OCI-LY7 (cell line): Measurements from ENCODE around the gene ZSWIM1. TPM values are rescaled to one million over a fixed set of nuclear protein-coding genes. Genes with fewer than 3 reads are reported as not detected.

ENCODE experiments used
- BruUV-seq: library from RNA; stranded (reverse); fragments of 400-500 nt; replicated peaks from 2 replicates; lab custom pipeline; 2021; lab: Mats Ljungman, UMichigan
- CTCF ChIA-PET: fragments of 300-600 bp; sonication (Branson Sonifier 250); formaldehyde crosslinking; loops from one replicate; lab custom pipeline; 2022; ENCODE audit warnings: antibody characterized with exemption; ENCODE audit not compliant: unreplicated experiment; lab: Charles Lee
- POLR2A ChIA-PET: fragments of 300-600 bp; sonication (Branson Sonifier 250); formaldehyde crosslinking; loops from one replicate; lab custom pipeline; 2022; ENCODE audit warnings: antibody characterized with exemption; lab: Charles Lee
- DNase-seq: peaks from one replicate; pipeline ENCODE4 v3.0.0-alpha.2; 2015; ENCODE audit warnings: low spot score
- H2AFZ ChIP-seq: fragments of 200-600 bp; sonication (generic), shearing (Covaris generic); 2 replicates; pipeline ENCODE4 v1.6.1; 2014; ENCODE audit warnings: mild to moderate bottlenecking, antibody characterized with exemption, low read length, moderate library complexity
- H3K27ac ChIP-seq: fragments of 200-600 bp; sonication (generic); 2 replicates; pipeline ENCODE4 v1.5.1; 2014; ENCODE audit warnings: mixed run types, low read depth, mild to moderate bottlenecking, moderate library complexity, low read length, inconsistent platforms; ENCODE audit not compliant: poor library complexity, severe bottlenecking
- H3K36me3 ChIP-seq: fragments of 200-600 bp; sonication (generic); 2 replicates; pipeline ENCODE4 v1.6.1; 2014; ENCODE audit warnings: mild to moderate bottlenecking, antibody characterized with exemption, low read length, moderate library complexity, mixed read lengths; ENCODE audit not compliant: insufficient read depth
- H3K4me1 ChIP-seq: fragments of 200-600 bp; sonication (generic); 2 replicates; pipeline ENCODE4 v1.5.1; 2014; ENCODE audit warnings: mild to moderate bottlenecking, low read length; ENCODE audit not compliant: insufficient read depth, poor library complexity, severe bottlenecking
- H3K4me2 ChIP-seq: fragments of 200-600 bp; sonication (generic); 2 replicates; pipeline ENCODE4 v1.6.1; 2014; ENCODE audit warnings: mild to moderate bottlenecking, low read length
- H3K4me3 ChIP-seq: fragments of 200-600 bp; sonication (generic); 2 replicates; pipeline ENCODE4 v1.5.1; 2014; ENCODE audit warnings: mild to moderate bottlenecking, low read depth, low read length; ENCODE audit not compliant: poor library complexity, severe bottlenecking
- H3K79me2 ChIP-seq: fragments of 200-600 bp; sonication (generic); 2 replicates; pipeline ENCODE4 v1.6.1; 2016; ENCODE audit warnings: low read depth, mild to moderate bottlenecking, low read length, moderate library complexity, mixed read lengths; ENCODE audit not compliant: insufficient read depth
- H3K9me2 ChIP-seq: fragments of 200-600 bp; sonication (generic); 2 replicates; pipeline ENCODE4 v1.6.1; 2016; ENCODE audit warnings: mild to moderate bottlenecking, low read length, mixed read lengths; ENCODE audit not compliant: insufficient read depth
- H3K9me3 ChIP-seq: fragments of 200-600 bp; sonication (generic); 2 replicates; pipeline ENCODE4 v1.6.1; 2014; ENCODE audit warnings: mild to moderate bottlenecking, mixed run types, low read length, mixed read lengths
- H4K20me1 ChIP-seq: fragments of 200-600 bp; sonication (generic); 2 replicates; pipeline ENCODE4 v1.6.1; 2014; ENCODE audit warnings: mild to moderate bottlenecking, antibody characterized with exemption, low read length, moderate library complexity, mixed read lengths; ENCODE audit not compliant: insufficient read depth
- CTCF ChIP-seq: fragments of 200-600 bp; sonication (generic); conservative IDR thresholded peaks from 2 replicates; pipeline ENCODE4 v1.5.1; 2014; ENCODE audit warnings: mild to moderate bottlenecking, antibody characterized with exemption, low read length, moderate library complexity, mixed read lengths
- EZH2phosphoT487 ChIP-seq: fragments of 200-600 bp; sonication (generic); IDR thresholded peaks from 2 replicates; pipeline ENCODE4 v1.6.1; 2018; ENCODE audit warnings: low read depth, borderline replicate concordance, mild to moderate bottlenecking, mixed run types, antibody characterized with exemption, low read length, moderate library complexity, mixed read lengths
- intact Hi-C: fragments of 100-400 bp; cut with micrococcal nuclease; formaldehyde crosslinking; loops from one replicate; pipeline ENCODE4 v1.10.0; 2022; ENCODE audit not compliant: unreplicated experiment
- total RNA-seq, 2 experiments: library from RNA; depleted of rRNA in 1 of 2; stranded (reverse); fragments of >200 nt in 1 of 2; shearing (Covaris generic) in 1 of 2; gene quantifications; 2 replicates each; pipeline ENCODE4 v1.2.3, GENCODE V29; 2014 to 2022

The ZSWIM1 gene
- total RNA-seq, 2 experiments from 2014 or later: 13.9 to 19.2 TPM

- TF ChIP-seq CTCF: no peak
- ChIA-PET POLR2A (interaction anchor here (0.6 kb wide), 1 partner anchor 1732 kb away, joined by 3 read pairs; no protein-coding TSS in a partner anchor), CTCF (no interaction called here)
- H3K36me3 ChIP-seq: no peaks in the 10 kb centered on the region
- H3K9me2 ChIP-seq: no peaks in the 10 kb centered on the region
- H3K9me3 ChIP-seq: no peaks in the 10 kb centered on the region
- peaks cover 13% of the 10 kb centered on the region for H3K4me1 ChIP-seq
- intact Hi-C loops: no loop called here
- H3K4me3 ChIP-seq: no peak overlapping the region
- H4K20me1 ChIP-seq: no peaks in the 10 kb centered on the region
- H2AFZ ChIP-seq: no peak overlapping the region
- no peak overlapping the region for H3K4me2 ChIP-seq
- no peak for DNase-seq
- no peak overlapping the region for H3K27ac ChIP-seq
- BruUV-seq: no TSS peak
- no peaks in the 10 kb centered on the region for H3K79me2 ChIP-seq
Measured at GRCh38 chr20:45836841-45837240, 44.2 kb upstream of the ZSWIM1 start.

- intact Hi-C loops: no loop called here
- no peaks in the 10 kb centered on the region for H4K20me1 ChIP-seq
- H3K27ac ChIP-seq: no peak overlapping the region
- H2AFZ ChIP-seq: no peak overlapping the region
- no TSS peak for BruUV-seq
- TF ChIP-seq EZH2phosphoT487: no peak
- TF ChIP-seq CTCF: no peak
- H3K36me3 ChIP-seq: peaks cover 26% of the 10 kb centered on the region; the same call in 1 of the 2 replicates
- ChIA-PET CTCF (no interaction called here), POLR2A (interaction anchor here (2.4 kb wide), 1 partner anchor 11 kb away, joined by 11 read pairs; no protein-coding TSS in a partner anchor)
- no peak for DNase-seq
- H3K4me1 ChIP-seq: peaks cover 20% of the 10 kb centered on the region
- no peak overlapping the region for H3K4me2 ChIP-seq
- no peaks in the 10 kb centered on the region for H3K79me2 ChIP-seq
- no peaks in the 10 kb centered on the region for H3K9me2 ChIP-seq
- H3K9me3 ChIP-seq: no peaks in the 10 kb centered on the region
- no peak overlapping the region for H3K4me3 ChIP-seq
Measured at GRCh38 chr20:45840700-45841198, 40.3 kb upstream of the ZSWIM1 start.

- intact Hi-C loops: no loop called here
- peak overlapping the region; percentile 58 for H3K4me2 ChIP-seq
Measured at GRCh38 chr20:45841407-45842129, 39.5 kb upstream of the ZSWIM1 start.

More at GRCh38 chr20:45841407-45842129, 39.5 kb upstream of the ZSWIM1 start:
- no TSS peak for BruUV-seq
- Histone ChIP-seq H3K36me3 (peaks cover 32% of the 10 kb centered on the region; the same call in 1 of the 2 replicates), H3K9me2 (no peaks in the 10 kb centered on the region), H3K79me2 (no peaks in the 10 kb centered on the region), H3K9me3 (no peaks in the 10 kb centered on the region), H4K20me1 (no peaks in the 10 kb centered on the region), H3K27ac (peak overlapping the region; percentile 66), H2AFZ (peak overlapping the region; percentile 13; the same call in 1 of the 2 replicates), H3K4me1 (peaks cover 20% of the 10 kb centered on the region), H3K4me3 (peak overlapping the region; percentile 12)
- no peak for DNase-seq
- TF ChIP-seq CTCF (no peak), EZH2phosphoT487 (no peak)
- CTCF ChIA-PET: interaction anchor here (1.2 kb wide), 1 partner anchor 19 kb away, joined by 3 read pairs; no protein-coding TSS in a partner anchor
- POLR2A ChIA-PET: interaction anchor here (0.9 to 2.4 kb wide), 11 partner anchors 9 to 129 kb away, joined by 3 to 11 read pairs (median 5); partner anchors contain the start of genes ACOT8, SNX21, ZSWIM1 and ZSWIM3
